Measurements from ENCODE around the gene PNKD. TPM values are rescaled to one million over a fixed set of nuclear protein-coding genes. Genes with fewer than 3 reads are reported as not detected.

Gene PNKD
- total and polyA plus RNA-seq, 10 of the 15 experiments (the other 5 are each of a cell fraction or from before 2014, with no cell fraction given), result 27.2 to 106 (median 61.3) TPM

GRCh38 chr2:218229239-218229638, 41.1 kb upstream of the PNKD start (continued):
- TF ChIP-seq, protein P1, sequence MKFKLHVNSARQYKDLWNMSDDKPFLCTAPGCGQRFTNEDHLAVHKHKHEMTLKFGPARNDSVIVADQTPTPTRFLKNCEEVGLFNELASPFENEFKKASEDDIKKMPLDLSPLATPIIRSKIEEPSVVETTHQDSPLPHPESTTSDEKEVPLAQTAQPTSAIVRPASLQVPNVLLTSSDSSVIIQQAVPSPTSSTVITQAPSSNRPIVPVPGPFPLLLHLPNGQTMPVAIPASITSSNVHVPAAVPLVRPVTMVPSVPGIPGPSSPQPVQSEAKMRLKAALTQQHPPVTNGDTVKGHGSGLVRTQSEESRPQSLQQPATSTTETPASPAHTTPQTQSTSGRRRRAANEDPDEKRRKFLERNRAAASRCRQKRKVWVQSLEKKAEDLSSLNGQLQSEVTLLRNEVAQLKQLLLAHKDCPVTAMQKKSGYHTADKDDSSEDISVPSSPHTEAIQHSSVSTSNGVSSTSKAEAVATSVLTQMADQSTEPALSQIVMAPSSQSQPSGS (IDR thresholded peaks at IDR 0.05; ENCODE audit: low read length), result peak; percentile 81
- TF ChIP-seq RFX5 (IDR thresholded peaks at IDR 0.05; ENCODE audit: low read depth, low read length) (no peak), PML (IDR thresholded peaks at IDR 0.05; ENCODE audit: low read length) (peak; percentile 74; the same call in 1 of the 2 replicates), SP1 (IDR thresholded peaks at IDR 0.05; ENCODE audit: low read depth, low read length) (no peak), ZNF217 (IDR thresholded peaks at IDR 0.05) (peak; percentile 96), PAX5 (IDR thresholded peaks at IDR 0.05; ENCODE audit: borderline replicate concordance, low read depth, low read length) (0 out of 2 replicates have a peak, but pooled peaks have one; percentile 59), MTA3 (IDR thresholded peaks at IDR 0.05; ENCODE audit: borderline replicate concordance, low read length) (peak; percentile 75; the same call in 1 of the 2 replicates), CHD1 (IDR thresholded peaks at IDR 0.05; ENCODE audit: low read depth, low read length) (no peak), RUNX3 (IDR thresholded peaks at IDR 0.05; ENCODE audit: low read length) (peak; percentile 93), MEF2B (IDR thresholded peaks at IDR 0.05; ENCODE audit: partially characterized antibody, poor library complexity, severe bottlenecking) (peak; percentile 90), NFYA (IDR thresholded peaks at IDR 0.05; ENCODE audit: borderline replicate concordance, low read depth, low read length) (no peak), NR2F1 (conservative IDR thresholded peaks at IDR 0.05) (0 out of 2 replicates have a peak, but pooled peaks have one; percentile 38), HDGF (IDR thresholded peaks at IDR 0.05) (no peak), BCL11A (IDR thresholded peaks at IDR 0.05; ENCODE audit: low read depth, low read length) (0 out of 2 replicates have a peak, but pooled peaks have one; percentile 9), MXI1 (IDR thresholded peaks at IDR 0.05; ENCODE audit: low read depth, low read length) (0 out of 2 replicates have a peak, but pooled peaks have one; percentile 29), CREM (IDR thresholded peaks at IDR 0.05; ENCODE audit: low read depth) (0 out of 2 replicates have a peak, but pooled peaks have one; percentile 50), IRF4 (IDR thresholded peaks at IDR 0.05; ENCODE audit: low read depth, low read length) (peak; percentile 66; the same call in 1 of the 2 replicates), ATF7 (IDR thresholded peaks at IDR 0.05; ENCODE audit: low read depth) (peak; percentile 75), RAD21 (IDR thresholded peaks at IDR 0.05; ENCODE audit: insufficient read depth, low read depth, low read length) (no peak), JUNB (IDR thresholded peaks at IDR 0.05) (peak; percentile 77), YY1 (IDR thresholded peaks at IDR 0.05; ENCODE audit: low read depth, low read length) (0 out of 2 replicates have a peak, but pooled peaks have one; percentile 13), BHLHE40 (IDR thresholded peaks at IDR 0.05; ENCODE audit: borderline replicate concordance in 1 of 2, low read depth in 2 of 2, low read length in 1 of 2) (peak; percentile 37 to 64; a peak in 1 of 4 replicates), NBN (IDR thresholded peaks at IDR 0.05) (no peak), ETV6 (conservative IDR thresholded peaks at IDR 0.05 in 1 of 2, IDR thresholded peaks at IDR 0.05 in 1 of 2; ENCODE audit: borderline replicate concordance in 1 of 2, low read depth in 1 of 2) (peak in 1 of 2 experiments; percentile 94; a peak in 2 of 4 replicates)
- TF ChIP-seq, protein P2, sequence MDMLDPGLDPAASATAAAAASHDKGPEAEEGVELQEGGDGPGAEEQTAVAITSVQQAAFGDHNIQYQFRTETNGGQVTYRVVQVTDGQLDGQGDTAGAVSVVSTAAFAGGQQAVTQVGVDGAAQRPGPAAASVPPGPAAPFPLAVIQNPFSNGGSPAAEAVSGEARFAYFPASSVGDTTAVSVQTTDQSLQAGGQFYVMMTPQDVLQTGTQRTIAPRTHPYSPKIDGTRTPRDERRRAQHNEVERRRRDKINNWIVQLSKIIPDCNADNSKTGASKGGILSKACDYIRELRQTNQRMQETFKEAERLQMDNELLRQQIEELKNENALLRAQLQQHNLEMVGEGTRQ (IDR thresholded peaks at IDR 0.05; ENCODE audit: borderline replicate concordance, low read depth, low read length), result no peak
- TF ChIP-seq, protein P3, sequence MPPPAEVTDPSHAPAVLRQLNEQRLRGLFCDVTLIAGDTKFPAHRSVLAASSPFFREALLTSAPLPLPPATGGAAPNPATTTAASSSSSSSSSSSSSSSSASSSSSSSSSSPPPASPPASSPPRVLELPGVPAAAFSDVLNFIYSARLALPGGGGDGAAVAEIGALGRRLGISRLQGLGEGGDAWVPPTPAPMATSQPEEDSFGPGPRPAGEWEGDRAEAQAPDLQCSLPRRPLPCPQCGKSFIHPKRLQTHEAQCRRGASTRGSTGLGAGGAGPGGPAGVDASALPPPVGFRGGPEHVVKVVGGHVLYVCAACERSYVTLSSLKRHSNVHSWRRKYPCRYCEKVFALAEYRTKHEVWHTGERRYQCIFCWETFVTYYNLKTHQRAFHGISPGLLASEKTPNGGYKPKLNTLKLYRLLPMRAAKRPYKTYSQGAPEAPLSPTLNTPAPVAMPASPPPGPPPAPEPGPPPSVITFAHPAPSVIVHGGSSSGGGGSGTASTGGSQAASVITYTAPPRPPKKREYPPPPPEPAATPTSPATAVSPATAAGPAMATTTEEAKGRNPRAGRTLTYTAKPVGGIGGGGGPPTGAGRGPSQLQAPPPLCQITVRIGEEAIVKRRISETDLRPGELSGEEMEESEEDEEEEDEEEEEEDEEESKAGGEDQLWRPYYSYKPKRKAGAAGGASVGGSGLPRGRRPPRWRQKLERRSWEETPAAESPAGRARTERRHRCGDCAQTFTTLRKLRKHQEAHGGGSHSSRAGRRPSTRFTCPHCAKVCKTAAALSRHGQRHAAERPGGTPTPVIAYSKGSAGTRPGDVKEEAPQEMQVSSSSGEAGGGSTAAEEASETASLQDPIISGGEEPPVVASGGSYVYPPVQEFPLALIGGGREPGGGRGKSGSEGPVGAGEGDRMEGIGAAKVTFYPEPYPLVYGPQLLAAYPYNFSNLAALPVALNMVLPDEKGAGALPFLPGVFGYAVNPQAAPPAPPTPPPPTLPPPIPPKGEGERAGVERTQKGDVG (CRISPR knock-in tag; IDR thresholded peaks at IDR 0.05), result no peak
- TF ChIP-seq, protein P4, sequence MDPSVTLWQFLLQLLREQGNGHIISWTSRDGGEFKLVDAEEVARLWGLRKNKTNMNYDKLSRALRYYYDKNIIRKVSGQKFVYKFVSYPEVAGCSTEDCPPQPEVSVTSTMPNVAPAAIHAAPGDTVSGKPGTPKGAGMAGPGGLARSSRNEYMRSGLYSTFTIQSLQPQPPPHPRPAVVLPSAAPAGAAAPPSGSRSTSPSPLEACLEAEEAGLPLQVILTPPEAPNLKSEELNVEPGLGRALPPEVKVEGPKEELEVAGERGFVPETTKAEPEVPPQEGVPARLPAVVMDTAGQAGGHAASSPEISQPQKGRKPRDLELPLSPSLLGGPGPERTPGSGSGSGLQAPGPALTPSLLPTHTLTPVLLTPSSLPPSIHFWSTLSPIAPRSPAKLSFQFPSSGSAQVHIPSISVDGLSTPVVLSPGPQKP (IDR thresholded peaks at IDR 0.05; ENCODE audit: low read depth, low read length), result no peak
